ENCODE measurements around the gene NHLH1.

DNA sequence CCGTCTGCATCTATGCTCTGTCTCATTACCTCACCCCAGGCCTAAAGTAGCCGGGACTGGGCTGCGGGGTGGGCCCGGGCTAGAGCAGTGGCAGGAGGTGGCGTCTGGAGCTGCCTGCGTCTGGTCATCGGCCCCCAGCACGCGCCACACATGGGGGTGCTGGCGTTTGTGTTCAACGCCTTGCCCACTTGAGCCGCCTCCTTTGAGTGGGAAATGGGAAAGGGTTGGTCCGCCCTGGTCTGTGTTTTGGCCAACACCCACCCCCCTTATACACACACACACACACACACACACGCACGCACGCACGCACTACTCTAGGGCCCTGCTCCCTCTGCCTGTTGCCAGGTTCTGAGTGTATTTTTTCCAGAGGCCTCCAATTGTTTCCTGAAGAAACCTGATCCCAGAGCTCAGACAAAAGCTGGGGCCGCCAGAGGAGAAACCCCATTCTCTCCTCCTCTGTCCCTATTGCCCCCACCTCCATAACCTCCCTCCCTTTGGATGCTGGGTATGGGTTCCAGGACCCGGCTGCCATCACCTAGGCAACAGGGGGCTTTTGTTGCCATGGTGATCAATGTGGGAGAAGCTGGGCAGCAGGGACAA lies 43.6 kb downstream of the NHLH1 start:
- TF ChIP-seq EZH2 (IDR thresholded peaks at IDR 0.05) (no peak), POLR2AphosphoS5 (IDR thresholded peaks at IDR 0.05; ENCODE audit: borderline replicate concordance, low read depth, low read length) (no peak)
